NCI-H510A (cell line): ENCODE results near the gene SIGLEC14.
"Not testable (repeated sequence)": the region's sequence is repeated elsewhere in the genome, so short reads cannot be mapped to it uniquely, and the experiment has no call there.

ENCODE experiments used
- DNase-seq: peaks from one replicate; lab custom pipeline; 2025; lab: John Stamatoyannopoulos, UW

SIGLEC14 gene

GRCh38 chr19:51668216-51668615 is 21.6 kb upstream of the SIGLEC14 start:
- DNase-seq, result no peak

- DNase-seq, result no peak
These were observed 18.4 kb upstream of the SIGLEC14 start for GRCh38 chr19:51664997-51665396.

GRCh38 chr19:51664131-51664530 is 17.5 kb upstream of the SIGLEC14 start:
- DNase-seq, result no peak

- DNase-seq, result no peak
These were observed 17.0 kb upstream of the SIGLEC14 start for GRCh38 chr19:51663650-51664049.

- DNase-seq, result peak; percentile 1
These were observed 14.5 kb upstream of the SIGLEC14 start for GRCh38 chr19:51660975-51661600.

- DNase-seq, result no peak
These were observed 8.2 kb upstream of the SIGLEC14 start for GRCh38 chr19:51654783-51655182.

- DNase-seq, result no peak
These were observed 6.5 kb upstream of the SIGLEC14 start for GRCh38 chr19:51653162-51653561.

GRCh38 chr19:51652266-51652665 is 5.6 kb upstream of the SIGLEC14 start:
- no peak for DNase-seq

GRCh38 chr19:51651216-51651846 is 4.7 kb upstream of the SIGLEC14 start:
- no peak for DNase-seq

- no peak for DNase-seq
These were observed 693 bp upstream of the SIGLEC14 start for GRCh38 chr19:51647318-51647717.

GRCh38 chr19:51644636-51645271 is 1.9 kb downstream of the SIGLEC14 start:
- no peak for DNase-seq

GRCh38 chr19:51641648-51642047 is 5.0 kb downstream of the SIGLEC14 start:
- no peak for DNase-seq

GRCh38 chr19:51640386-51640785 is 6.2 kb downstream of the SIGLEC14 start:
- no peak for DNase-seq

GRCh38 chr19:51639916-51640315 is 6.7 kb downstream of the SIGLEC14 start:
- no peak for DNase-seq

- no peak for DNase-seq
These were observed 9.2 kb downstream of the SIGLEC14 start for GRCh38 chr19:51637362-51637978.

- DNase-seq, result no peak
These were observed 14.5 kb downstream of the SIGLEC14 start for GRCh38 chr19:51632126-51632525.

GRCh38 chr19:51630315-51630714 is 16.3 kb downstream of the SIGLEC14 start, which contains the start of gene SIGLEC5:
SIGLEC5 (minus strand) TSS chr19:51630401; CDS start chr19:51630335, 66 bp downstream.
- not testable (repeated sequence) for DNase-seq

GRCh38 chr19:51628153-51628939 is 18.3 kb downstream of the SIGLEC14 start:
- no peak for DNase-seq

- DNase-seq, result no peak
These were observed 19.0 kb downstream of the SIGLEC14 start for GRCh38 chr19:51627491-51628138.

GRCh38 chr19:51626675-51627074 is 19.9 kb downstream of the SIGLEC14 start:
- no peak for DNase-seq

GRCh38 chr19:51621178-51621577 is 25.4 kb downstream of the SIGLEC14 start:
- no peak for DNase-seq

GRCh38 chr19:51615991-51616390 is 30.6 kb downstream of the SIGLEC14 start:
- DNase-seq, result no peak
